GM19240 (cell line): ENCODE measurements around the gene GFY.

Source experiments
- DNase-seq: peaks from one replicate; pipeline ENCODE4 v3.0.0; 2011; ENCODE audit warnings: low spot score; ENCODE audit not compliant: insufficient read length

GFY gene, protein sequence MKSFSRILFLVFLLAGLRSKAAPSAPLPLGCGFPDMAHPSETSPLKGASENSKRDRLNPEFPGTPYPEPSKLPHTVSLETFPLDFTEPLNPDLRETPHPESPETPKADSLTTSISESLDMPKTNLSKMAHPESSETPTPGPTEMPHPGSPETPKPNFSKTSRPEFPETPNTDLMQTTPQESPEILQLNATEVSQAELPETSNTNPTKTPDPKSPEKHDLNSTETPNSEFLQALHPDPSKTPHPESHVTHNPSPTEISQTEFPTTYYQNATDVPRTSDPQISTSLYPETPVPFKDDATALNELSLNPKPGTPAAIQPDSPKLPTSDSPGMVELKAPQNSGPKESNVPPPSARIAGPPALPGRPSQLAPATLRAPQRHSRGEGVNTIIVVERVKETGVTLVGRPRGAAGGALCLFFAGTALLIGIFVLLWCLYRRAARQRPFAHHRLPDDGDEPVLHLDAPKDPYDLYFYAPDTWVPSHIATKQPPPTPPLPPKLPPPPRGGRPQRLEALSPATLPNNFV

DNA sequence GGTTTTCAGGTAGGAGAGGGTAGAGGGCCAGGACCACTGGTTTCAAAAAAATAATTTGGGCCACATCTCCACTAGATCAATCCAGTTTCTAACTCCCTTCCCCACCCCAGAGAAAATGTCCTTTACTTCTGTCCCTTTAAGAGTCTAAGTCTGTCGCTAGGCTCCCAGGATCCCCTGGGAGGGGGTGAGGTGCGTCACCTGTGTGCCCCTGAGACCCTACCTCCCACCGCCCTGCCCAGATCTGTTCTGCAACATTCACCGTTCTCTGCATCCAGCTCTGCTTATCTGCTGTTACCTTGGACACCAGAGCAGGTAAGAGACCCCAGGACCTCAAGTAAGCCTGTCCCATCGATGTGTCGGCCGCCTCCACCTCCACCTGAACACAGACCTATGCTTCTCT, at the start of gene GFY:
Gene GFY (plus strand): TSS at position 211 of the 400 bp plus-strand sequence. CDS start 1,043 bp downstream, outside the sequence.
- DNase-seq, result no peak

DNA sequence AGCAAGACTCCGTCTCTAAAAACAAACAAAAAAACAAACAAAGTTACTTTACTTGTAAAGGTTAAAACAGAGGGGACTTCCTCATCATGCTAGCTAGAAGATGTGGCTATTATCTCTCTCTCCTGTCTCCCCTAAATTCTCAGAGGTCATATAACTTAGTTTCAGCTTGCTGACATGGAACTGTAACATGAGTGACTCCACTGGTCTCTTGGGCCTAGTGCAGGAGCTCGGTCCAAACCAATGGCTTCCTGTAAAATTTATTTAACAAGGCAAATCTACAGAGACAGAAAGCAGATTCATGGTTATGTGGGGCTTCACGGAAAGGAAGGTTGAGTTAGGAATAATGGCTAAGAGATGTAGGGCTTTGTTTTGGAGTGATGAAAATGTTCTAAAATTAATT, 46.7 kb upstream of the GFY start:
- DNase-seq, result no peak

DNA sequence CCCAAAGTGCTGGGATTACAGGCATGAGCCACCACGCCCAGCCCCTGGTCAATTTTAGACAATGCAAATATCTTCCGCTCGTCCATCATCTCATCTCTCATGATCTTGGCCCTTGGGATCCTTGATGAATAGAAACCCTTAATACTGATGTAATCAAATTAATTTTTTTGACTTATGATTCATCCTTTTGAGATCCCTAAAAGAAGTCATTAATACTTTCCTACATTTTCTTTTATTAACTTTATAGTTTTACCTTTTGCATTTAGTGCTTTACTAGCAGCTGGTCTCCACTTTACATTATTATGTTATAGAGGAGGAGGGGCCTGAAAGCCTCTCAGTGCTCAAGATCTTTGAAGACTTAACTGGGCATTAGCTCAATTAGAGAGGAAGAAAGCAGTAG, 44.8 kb upstream of the GFY start:
- no peak for DNase-seq

DNA sequence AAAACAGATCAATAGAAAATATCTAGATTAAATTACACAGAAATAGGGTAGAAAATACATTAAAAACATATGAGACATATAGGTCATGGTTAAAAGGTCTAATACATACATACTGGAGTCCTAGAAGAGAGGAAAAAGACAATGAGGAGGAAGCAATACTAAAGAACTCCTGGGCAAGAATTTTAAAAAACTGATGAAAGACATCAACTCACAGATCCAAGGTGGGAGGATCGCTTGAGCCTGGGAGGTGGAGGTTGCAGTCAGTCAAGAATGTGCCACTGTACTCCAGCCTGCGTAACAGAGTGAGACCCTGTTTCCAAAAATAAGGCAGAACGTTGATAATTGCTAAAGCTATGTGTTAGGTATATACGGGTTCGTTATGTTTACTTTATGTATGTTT, 42.5 kb upstream of the GFY start:
- DNase-seq, result no peak

DNA sequence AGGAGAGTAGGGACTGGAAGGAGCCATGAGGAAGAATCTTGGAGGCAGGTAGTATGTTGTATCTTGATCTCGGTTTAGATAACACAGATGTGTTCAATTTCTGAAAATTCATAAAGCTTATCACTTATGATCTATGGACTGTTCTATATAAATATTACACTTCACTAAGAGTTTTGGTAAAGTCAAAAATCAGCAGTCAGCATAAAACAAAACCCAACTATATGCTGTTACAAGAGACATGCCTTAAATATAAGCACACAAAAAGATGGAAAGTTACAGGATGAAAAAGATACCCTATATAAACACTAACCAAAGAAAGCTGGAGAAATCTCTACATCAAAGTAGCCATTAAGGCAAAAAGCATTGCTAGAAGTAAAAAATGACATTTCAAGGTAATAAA, 41.6 kb upstream of the GFY start:
- DNase-seq, result no peak

DNA sequence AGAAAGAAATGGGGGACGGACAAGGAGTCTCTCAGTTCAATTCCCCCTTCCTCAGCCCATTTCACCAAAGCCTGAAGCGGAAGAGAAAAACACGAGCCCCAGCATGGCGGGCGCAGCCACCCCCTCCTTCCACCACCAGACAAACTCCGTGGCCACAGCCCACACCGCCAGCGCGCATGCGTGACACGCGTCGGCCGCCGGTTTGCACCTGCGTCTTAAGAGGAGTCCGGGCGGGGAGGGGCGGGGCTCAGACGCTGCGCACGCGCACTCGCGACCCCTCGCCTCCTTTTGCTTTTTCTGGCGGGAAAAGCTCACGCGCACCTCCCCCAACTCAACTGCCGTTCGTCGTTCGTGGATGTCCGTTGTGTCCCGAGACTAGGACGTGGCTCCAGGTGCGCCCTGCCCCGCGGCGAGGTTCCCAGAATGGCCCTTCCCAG, 37.2 kb upstream of the GFY start, which contains the start of gene KASH5:
Gene KASH5 (plus strand): TSS at position 314 of the 437 bp plus-strand sequence. CDS start 2,635 bp downstream, outside the sequence.
- no peak for DNase-seq

DNA sequence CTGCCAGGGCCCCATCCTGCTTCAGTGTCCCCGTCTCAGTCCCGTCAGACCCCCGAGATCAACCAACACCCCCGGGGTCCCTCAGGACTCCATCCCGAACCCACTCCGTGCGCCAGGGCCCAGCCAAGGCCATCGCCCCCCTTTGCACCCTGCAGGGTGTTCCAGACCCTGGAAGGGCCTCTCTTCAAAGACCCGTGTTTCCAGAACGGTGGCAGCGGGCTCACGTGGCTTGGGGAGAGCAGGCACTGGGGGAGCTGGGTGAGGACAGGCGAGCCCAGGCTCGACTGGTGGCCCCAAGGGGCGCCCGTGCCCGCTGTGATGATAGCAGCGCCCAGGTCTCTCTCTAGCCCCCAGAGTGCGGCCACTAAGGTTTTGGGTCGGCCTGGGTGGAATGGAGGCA, 35.8 kb upstream of the GFY start:
- no peak for DNase-seq

DNA sequence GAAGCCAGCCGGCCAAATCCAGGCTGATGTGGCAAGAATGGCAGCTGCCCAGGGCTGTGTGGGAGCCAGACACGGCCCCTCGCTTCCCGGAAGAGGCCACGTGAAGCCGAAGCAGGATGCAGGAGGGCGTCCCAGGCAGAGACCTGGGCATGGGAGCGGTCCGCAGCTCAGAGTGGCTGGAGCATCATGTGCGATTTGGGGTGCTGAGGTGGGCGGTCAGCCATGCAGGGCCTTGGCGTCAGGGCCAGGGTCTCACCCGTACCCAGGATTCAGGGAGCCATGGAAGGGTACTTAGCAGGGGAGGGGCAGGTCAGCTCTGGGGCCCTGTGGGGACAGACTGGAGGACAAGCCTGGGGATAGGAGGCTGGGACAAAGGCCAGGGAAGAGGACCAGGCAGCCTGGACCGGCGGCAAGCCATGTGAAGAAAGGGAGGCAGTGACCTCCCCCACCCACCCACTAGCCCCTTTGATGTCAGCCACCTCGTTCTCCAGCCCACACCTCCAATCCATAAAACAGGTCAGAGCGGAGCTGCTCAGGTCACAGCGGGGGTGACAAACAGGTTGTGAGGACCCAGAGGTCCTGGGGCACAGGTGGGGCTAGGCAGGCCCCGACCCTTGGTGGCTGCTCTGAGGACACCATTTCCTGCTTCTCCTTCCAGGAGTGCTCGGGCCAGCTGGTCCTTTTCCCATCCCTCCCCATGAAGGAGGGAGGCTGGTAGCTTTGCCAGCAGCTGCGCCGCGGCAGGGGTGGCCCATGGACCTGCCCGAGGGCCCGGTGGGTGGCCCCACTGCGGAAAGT, 34.9 kb upstream of the GFY start:
- no peak for DNase-seq

DNA sequence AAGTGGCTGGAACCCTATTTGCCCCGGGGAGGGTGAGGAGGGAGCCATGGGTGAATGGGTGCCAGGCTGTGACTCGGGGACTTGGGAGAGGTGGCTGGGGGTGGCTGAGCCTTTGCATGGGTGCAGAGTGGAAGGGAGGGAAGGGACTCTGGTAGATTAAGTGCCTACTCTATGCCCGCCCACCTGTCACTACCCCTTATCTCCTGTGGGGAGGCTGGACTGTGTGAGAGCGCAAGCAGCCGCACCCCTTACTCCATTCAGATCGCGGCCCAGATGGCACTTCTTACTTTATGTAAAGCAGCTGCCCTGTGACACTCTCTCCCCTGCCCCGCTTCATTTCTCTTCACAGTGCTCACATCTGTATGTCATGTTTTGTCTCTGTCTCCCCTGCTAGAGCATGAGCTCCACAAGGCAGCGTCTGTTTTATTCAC, 34.2 kb upstream of the GFY start:
- no peak for DNase-seq

DNA sequence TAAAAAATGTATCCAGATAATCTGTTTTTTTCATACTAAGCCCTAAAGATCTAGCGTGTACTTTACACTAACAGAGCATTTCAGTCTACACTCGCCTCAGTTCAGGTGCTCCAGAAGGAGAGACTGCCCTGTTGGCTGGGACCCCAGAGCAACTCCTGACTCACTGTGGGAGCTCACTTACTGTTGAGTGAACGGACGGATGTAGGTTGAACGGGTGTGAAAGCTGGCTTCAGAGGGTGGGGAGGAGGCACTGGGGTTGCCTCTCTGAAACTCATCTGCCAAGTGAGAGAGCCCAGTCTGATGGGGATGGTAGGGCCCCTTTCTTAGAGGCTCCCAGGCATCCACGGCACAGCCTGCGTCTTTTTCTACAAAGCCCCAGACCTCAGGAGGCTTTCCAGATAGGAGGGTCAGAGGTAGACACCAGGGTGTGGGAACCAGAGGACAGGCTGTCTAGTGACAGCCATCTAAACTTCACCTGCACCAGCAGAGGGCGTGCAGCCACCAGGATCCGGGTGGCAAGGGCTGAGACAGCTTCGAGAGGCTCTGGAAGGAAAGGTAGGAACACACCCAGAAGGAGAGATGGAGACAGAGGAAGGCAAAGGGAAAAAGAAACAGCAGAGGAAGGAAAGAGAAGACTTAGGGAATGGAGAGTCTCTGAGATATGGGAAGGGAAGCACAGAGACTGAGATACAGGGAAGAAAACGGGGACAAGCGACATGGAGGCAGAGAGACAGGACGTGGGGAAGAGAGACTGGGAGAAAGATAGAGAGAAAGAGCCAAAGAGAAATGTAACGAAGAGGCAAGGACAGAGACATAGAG, 33.4 kb upstream of the GFY start:
- DNase-seq, result peak; percentile 93

DNA sequence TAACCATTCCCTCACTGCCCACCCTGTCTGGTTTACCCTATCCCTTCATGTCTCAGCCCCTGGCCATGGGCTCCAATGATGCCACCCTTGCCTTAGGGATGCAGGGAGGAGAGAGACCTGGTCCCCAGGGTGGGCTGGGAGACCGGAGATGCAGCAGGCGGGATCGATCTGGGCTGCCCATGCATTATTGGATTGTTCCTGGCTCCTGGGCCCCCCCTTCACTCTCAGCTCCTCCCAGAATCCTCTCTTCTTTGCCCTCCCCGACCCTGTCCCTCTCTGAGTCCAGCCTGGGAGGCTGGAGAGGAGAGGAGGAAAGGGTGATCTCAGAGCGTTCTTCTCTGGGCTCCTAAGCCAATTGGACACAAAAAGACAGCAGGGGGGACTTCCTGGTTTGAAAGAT, 31.3 kb upstream of the GFY start:
- no peak for DNase-seq

DNA sequence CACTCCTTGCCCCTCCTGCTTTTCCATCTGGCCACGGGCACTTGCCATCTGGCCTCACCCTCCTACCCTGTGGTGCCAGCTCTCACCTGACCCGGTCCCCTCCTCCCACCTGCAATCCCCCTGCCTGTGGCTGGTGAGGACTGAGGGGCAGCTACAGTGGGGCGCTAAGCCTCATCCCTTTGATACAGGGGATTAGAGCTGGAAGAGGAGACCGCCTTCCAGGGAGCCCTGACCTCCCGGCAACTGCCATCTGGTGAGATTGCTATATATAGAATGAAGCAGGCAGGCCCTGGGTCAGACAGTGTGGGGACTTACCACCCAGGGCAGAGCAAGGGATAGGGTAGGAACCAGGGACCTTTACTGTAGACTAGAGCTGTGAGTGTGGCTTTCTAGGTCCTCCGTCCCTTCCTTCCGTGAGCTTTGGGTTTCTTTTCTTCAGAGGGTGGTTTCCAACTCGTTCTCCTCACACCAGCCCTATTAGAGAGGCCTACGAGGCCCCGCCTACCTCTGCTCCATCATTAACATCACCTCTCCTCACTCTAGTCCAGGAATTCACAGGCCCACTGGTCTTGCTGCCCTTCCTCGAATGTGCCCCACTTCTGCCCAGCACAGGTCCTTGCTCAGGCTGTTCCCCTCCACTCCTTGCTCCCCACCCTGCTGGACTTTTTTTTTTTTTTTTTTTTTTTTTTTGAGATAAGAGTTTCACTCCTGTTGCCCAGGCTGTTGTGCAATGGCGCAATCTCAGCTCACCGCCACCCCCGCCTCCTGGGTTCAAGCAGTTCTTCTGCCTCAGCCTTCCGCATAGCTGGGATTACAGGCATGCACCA, 29.4 kb upstream of the GFY start:
- no peak for DNase-seq

DNA sequence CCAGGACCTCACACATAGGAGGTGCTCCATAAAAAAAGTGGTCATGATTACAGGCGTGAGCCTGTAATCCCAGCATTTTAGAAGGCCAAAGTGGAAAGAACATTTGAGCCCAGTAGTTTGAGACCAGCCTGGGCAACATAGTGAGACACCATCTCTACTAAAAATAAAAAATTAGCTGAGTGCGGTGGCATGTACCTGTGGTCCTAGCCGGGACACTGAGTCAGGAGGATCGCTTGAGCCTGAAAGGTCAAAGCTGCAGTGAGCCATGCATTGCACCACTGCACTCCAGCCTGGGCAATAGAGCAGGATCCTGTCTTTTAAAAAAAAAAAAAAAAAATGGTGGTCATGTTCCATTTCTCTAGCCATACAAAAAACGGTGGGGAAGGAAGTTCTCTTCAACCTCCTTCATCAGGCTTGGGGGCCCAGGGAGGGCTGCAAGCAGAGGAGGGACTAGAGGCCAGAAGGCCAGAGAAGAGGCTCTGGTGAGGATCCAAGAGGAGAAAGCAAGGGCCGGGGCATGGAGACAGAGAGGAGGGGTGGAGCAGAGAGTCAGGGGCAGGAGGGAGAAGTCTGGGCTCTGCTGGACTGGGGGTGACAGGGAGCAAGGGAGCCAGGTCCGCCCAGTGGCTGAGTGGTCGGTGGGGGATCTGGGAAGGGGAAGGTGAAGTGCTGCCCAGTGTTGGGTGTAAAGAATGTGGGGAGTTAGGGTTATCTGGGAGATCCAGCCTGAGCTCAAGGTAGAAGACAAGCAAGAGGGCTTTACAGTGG, 28.3 kb upstream of the GFY start:
- DNase-seq, result no peak

DNA sequence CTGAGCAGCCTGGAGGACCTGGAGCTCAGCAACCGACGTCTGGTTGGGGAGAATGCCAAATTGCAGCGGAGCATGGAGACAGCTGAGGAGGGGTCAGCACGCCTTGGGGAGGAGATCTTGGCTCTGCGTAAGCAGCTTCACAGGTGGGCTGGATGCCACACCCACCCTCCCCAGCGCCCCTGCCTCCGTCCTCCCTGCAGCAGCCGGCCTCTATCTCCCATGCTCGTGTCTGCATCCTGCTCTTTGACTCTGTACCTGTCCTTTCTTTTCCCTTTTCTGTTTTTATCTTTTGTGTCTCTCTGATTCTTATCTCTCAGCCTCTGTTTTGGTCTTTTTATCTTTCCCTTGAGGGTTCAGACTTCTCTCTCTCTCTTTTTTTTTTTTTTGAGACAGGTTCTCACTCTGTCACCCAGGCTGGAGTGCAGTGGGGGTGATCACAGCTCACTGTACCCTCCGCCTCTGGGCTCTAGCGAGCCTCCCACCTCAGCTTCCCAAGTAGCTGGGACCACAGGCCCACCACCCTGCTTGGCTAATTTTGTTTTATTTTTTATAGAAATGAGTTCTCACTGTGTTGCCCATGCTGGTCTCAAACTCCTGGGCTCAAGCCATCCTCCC, 27.1 kb upstream of the GFY start:
- no peak for DNase-seq

DNA sequence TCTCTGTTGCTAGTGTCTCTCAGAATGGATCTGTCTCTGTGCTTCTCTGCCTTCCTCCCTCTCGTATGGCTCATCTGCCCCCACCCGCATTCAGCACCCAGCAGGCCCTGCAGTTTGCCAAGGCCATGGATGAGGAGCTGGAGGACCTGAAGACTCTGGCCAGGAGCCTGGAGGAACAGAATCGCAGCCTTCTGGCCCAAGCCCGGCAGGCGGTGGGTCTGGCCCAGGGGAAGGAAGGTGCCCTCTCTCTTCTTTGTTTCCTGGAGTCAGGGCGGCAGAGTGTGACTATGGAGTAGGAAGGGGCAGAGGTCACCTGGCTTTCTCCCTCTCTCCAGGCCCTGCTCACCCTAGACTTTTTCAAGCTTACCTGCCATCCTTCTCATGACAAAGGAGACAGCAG, 26.3 kb upstream of the GFY start:
- no peak for DNase-seq

DNA sequence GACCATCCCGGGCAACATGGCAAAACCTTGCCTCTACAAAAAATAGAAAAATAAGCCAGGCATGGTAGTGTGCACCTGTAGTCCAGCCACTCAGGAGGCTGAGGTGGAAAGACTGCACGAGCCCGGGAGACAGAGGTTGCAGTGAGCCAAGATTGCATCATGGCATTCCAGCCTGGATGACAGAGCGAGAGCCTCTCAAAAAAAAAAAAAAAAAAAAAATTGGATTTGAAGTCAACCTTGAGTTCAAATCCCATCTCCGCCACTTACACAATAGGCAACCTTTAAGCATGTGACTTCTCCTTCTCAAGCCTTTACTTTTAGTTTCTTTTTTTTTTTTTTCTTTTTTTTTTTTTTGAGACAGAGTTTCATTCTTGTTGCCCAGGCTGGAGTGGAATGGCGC, 25.2 kb upstream of the GFY start:
- no peak for DNase-seq

DNA sequence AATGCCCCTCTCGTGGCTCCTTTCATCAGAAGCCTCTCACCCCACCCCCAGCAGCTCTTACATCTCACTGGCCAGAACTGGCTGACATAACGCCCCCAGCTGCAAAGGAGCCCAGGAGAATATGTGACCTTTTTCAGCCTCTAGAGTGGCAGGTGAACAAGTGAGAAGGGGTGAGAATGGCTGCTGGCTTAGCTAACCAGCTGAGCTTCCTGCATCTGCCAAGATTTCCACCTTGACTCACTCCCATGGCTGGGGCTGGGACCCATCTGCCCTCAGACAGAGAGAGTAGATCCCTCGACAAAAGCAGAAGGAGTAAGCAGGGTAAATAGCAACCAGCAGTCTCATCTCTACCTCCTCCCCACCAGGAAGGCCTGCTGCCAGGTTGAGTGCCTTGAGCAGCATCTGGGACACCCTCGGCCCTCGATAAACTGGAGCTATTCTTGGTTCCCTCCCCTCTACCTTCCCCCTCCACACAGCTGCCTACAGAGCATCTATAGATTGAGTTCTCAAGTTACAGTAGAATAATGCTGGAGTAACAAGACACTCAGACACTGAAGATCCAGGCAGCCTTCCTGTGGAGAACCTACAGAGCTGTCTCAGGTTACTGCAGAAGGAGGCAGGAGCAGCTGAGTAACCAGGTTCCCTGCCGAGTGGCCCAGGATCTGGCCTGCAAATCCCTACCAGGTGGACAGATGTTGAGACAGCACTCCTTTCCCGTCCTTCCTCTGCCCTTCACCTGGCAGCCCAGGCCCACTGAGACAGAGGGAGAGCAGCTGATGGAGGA, 21.6 kb upstream of the GFY start:
- DNase-seq, result no peak

DNA sequence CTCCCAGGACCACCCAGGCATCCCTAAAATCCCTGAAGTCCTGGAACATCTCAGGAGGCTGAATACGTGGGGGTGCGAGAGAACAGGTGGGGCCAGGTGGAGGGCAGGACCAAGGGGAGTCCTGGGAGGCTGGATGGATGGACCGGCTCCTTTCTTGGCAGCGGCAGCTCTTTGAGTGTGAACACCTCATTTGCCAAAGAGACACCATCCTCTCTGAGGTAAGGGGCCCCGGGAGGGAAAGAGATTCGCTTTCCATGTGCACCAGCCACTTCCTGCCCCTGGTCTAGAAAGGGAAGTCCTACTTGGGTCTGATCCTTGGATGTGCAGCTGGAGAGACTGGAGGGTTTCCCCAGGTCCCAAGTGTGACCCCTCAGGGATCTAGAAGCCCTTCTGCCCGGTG, 18.1 kb upstream of the GFY start:
- DNase-seq, result no peak
